Activated CD4-positive, alpha-beta T cell treated with anti-CD3 and anti-CD28 coated beads, Interleukin-2, amount 50 U/mL, for 4 hours (primary cell): ENCODE data around the gene ASB4.

Experiments used
- DNase-seq, 2 experiments: peaks; one replicate each; pipeline ENCODE4 v3.0.0-alpha.2; 2020

The ASB4 gene

DNA sequence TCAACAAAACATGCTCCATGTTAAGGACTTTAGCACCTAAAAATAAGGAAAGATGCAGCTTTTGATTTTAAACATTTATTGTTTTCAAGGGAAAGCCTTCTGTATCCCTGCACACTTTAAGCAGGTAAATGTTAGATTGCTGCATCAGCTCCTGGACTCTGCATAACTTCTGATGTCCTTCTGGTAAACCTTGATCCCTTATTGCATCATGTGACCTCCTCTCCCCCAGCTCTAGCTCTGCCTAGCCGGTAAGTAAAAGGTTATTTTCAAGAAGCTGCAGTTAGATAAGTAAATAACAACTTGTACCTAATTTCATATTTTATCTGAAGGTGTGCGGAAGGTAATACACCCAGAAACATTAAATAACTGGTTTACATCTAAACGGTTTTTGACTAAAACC is 73.1 kb downstream of the ASB4 start:
- no peak for DNase-seq

DNA sequence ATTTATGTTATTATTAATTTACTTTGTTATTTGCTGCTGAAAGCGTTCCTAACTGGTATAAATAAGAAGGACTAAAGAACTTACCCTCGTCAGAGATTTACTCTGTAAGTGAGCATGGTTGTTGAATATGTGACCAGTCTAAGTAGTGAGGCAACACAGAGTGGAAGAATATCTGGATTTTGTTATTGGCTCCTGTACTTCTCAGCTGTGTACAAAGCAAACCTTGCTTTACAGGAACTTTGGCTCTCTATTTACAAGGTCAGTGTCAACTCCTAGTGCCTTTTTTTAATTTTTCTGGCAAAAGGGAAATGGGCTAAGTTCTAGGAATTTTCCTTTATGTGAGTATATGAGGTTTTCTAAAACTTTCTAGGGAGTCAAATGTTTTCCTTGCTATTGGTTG is 74.9 kb downstream of the ASB4 start:
- no peak for DNase-seq

GRCh38 chr7:95569720-95570119 is 84.0 kb downstream of the ASB4 start:
- no peak for DNase-seq

- DNase-seq = no peak
Measured at GRCh38 chr7:95577137-95577536, 91.4 kb downstream of the ASB4 start.

DNA sequence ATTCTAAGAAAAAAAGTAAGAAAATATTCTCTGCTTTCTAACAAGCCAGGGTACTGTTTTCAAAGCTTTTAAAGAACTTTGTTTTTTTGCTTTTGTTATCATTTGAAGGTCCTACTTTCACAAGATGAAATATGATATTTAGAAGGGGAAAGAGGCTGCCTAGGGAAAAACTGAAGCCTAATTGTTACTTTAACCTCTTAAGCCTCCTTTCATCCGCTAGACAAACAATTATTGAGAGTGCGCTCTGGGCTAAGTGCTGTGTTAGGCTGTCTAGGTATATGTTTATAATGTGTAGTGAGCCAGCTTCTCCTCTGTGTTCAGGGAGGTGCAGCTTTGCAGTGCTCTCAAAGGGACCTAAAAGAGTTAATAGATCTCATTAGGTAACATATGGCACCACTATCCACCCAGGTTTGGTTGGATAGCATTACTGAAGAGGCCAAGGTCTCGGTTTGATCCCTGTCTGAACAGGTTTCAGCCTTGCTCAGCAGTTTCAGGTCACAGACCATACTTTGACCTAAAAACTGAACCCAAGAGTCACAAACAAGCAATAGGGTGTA is 92.6 kb downstream of the ASB4 start:
- DNase-seq = no peak

DNA sequence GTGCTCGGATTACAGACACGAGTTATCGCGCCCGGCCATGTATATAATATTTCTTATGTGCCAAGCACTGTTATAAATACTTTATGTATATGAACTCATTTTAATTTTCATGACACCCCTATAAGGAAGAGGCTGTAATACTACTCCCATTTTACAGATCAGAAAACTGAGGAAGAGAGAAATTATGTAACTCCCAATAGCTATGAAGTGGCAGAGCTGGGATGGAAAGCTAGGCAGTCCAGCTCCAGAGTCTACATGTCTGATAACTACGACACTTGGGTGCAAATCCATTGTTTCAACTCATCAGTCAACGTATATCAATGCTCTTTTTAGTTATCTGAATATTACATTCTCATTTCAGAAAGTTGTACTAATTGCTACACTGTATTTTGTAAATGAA is 93.6 kb downstream of the ASB4 start:
- no peak for DNase-seq

- no peak for DNase-seq
Measured at GRCh38 chr7:95581467-95581866, 95.7 kb downstream of the ASB4 start.

- no peak for DNase-seq
Measured at GRCh38 chr7:95582578-95583293, 97.0 kb downstream of the ASB4 start.

DNA sequence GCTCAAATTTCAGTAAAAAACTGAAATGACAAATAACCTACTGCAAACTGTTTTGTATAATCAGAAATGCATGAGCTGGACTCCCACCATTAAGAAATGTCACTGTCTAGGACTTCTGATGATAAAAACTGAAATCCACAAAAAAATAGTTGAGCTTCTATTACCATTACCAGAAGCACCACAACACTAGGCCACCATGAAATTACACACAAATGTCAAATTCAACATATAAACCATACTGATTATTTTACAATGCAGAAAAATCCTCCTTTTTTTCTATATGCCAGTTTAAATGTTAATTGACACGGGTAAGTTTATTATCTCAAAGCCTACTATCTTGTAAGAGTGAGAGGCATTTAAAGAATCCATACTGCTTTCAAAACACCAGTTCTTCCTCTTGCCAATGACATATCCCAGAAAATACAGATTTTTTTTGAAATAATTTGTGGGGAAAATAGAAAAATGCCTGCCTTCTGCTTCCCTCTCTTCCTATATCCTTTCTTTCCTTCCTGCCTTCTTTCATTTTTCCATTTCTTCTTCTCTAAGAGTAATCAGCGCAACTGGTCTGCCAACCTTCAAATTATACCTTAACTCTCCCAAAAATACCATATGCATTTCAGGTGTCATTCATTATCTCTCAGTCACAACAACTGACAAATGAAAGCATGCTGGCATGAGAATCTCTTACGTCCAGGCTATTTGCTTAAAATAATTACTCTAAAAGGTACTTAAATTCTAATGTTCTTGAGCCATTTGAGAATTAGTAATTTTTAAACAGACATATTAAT is 98.3 kb downstream of the ASB4 start:
- DNase-seq = no peak

DNA sequence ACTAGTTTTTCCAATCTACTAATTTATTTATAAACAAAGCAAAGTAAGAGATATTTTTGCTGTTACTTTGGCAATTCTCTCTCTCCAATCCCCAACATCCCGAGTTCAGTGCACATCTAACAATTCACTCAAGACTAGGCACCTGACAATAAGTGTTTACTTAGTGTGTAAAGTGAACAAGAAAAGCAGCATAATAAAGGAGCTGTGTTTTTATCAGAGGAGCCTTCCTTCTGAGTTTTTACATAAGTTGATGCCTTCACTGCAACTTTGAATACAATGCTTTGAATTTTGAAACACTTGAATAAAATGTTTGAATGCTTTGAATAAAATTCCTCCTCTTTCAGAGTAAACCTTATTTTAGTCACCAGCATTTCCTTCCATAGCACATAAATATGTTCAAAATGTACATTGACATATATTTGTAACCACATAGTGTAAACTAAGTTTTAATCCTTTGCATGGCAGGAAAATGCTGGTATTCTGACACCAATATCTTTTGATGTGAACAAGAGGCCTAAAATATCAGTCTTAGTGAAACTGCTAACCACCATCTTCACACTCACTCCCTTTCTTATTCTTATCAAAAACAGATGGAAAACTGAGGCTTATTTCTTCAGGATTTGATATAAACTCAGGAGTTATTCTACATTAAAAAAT is 99.2 kb downstream of the ASB4 start:
- DNase-seq = no peak

DNA sequence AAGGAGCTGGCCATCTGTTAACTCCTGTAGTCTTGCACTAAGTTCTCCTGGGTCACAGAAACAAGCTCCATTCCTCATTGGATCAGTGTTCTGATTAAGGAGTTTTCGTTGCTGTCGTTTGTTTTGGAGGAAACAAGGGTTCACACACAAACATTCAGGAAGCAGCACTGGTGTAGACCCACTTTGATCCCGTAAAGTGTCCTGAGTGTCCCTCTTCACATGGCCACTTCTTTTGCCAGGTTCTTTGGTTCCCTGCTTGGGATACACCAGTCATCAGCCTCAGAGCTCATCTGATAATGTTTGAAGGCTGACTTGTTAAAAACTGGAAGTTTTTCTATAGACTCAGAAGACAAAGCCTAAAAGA is 99.7 kb downstream of the ASB4 start:
- DNase-seq = no peak

- DNase-seq = no peak
Measured at GRCh38 chr7:95586951-95587301, 101.2 kb downstream of the ASB4 start.

GRCh38 chr7:95589031-95589430 is 103.3 kb downstream of the ASB4 start:
- DNase-seq = no peak

- no peak for DNase-seq
Measured at GRCh38 chr7:95589766-95590165, 104.0 kb downstream of the ASB4 start.
